ENCODE data around the gene GABRP. TPM values are rescaled to one million over a fixed set of nuclear protein-coding genes. Genes with fewer than 3 reads are reported as not detected.
A peak's percentile ranks its signal among the peaks of the same experiment; 100 is the strongest.
"Not testable (repeated sequence)": the region's sequence is repeated elsewhere in the genome, so short reads cannot be mapped to it uniquely, and the experiment has no call there.

Gene GABRP
- total RNA-seq, 1 donor from 2014 or later, result not detected

- no peak overlapping the region for H3K27ac Mint-ChIP-seq
- no peaks in the 10 kb centered on the region for H3K36me3 ChIP-seq
- no peak for TF ChIP-seq EZH2phosphoT487 (IDR thresholded peaks at IDR 0.05)
- no peak for TF ChIP-seq EZH2 (IDR thresholded peaks at IDR 0.05)
- TF ChIP-seq, protein P1, sequence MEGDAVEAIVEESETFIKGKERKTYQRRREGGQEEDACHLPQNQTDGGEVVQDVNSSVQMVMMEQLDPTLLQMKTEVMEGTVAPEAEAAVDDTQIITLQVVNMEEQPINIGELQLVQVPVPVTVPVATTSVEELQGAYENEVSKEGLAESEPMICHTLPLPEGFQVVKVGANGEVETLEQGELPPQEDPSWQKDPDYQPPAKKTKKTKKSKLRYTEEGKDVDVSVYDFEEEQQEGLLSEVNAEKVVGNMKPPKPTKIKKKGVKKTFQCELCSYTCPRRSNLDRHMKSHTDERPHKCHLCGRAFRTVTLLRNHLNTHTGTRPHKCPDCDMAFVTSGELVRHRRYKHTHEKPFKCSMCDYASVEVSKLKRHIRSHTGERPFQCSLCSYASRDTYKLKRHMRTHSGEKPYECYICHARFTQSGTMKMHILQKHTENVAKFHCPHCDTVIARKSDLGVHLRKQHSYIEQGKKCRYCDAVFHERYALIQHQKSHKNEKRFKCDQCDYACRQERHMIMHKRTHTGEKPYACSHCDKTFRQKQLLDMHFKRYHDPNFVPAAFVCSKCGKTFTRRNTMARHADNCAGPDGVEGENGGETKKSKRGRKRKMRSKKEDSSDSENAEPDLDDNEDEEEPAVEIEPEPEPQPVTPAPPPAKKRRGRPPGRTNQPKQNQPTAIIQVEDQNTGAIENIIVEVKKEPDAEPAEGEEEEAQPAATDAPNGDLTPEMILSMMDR (IDR thresholded peaks at IDR 0.05), result no peak
- peaks cover 4% of the 10 kb centered on the region for H3K27me3 Mint-ChIP-seq (ENCODE audit: insufficient read depth, low read depth)
- H3K9me3 ChIP-seq (ENCODE audit: low read depth), result no peaks in the 10 kb centered on the region
- H4K20me1 ChIP-seq (ENCODE audit: low read depth), result no peaks in the 10 kb centered on the region
- no peaks in the 10 kb centered on the region for H3K9me3 Mint-ChIP-seq
- no peaks in the 10 kb centered on the region for H3K36me3 Mint-ChIP-seq
- no peak overlapping the region for H3K4me3 Mint-ChIP-seq
- peaks cover 8% of the 10 kb centered on the region for H3K4me1 ChIP-seq
- no peak overlapping the region for H3K27ac ChIP-seq
- H3K79me2 ChIP-seq (ENCODE audit: low read depth), result no peaks in the 10 kb centered on the region
- peaks cover 13% of the 10 kb centered on the region for H3K27me3 ChIP-seq
- peaks cover 5% of the 10 kb centered on the region for H3K4me1 Mint-ChIP-seq
- DNase-seq (ENCODE audit: low spot score), result no peak
- no peak overlapping the region for H2AFZ ChIP-seq (replicated peaks)
- no peak overlapping the region for H3K9ac ChIP-seq
- no peaks in the 10 kb centered on the region for H3F3A ChIP-seq (ENCODE audit: low read depth)
- H3K4me3 ChIP-seq, result no peak overlapping the region
- H3K4me2 ChIP-seq, result no peak overlapping the region
These were observed 23.4 kb upstream of the GABRP start for GRCh38 chr5:170760113-170760512.

- Mint-ChIP-seq H3K27ac (no peak overlapping the region), H3K9me3 (no peaks in the 10 kb centered on the region), H3K36me3 (no peaks in the 10 kb centered on the region), H3K4me3 (no peak overlapping the region), H3K4me1 (peaks cover 5% of the 10 kb centered on the region), H3K27me3 (ENCODE audit: insufficient read depth, low read depth) (peaks cover 4% of the 10 kb centered on the region)
- Histone ChIP-seq H3K27me3 (peaks cover 13% of the 10 kb centered on the region), H3K4me1 (peaks cover 8% of the 10 kb centered on the region), H3K4me2 (no peak overlapping the region), H3K9me3 (ENCODE audit: low read depth) (no peaks in the 10 kb centered on the region), H2AFZ (replicated peaks) (no peak overlapping the region), H3K36me3 (no peaks in the 10 kb centered on the region), H3K27ac (no peak overlapping the region), H3K9ac (no peak overlapping the region), H3F3A (ENCODE audit: low read depth) (no peaks in the 10 kb centered on the region), H4K20me1 (ENCODE audit: low read depth) (no peaks in the 10 kb centered on the region), H3K79me2 (ENCODE audit: low read depth) (no peaks in the 10 kb centered on the region), H3K4me3 (no peak overlapping the region)
- no peak for DNase-seq (ENCODE audit: low spot score)
- TF ChIP-seq, protein P1 (IDR thresholded peaks at IDR 0.05), result no peak
- TF ChIP-seq EZH2 (IDR thresholded peaks at IDR 0.05) (no peak), EZH2phosphoT487 (IDR thresholded peaks at IDR 0.05) (no peak)
These were observed 22.3 kb upstream of the GABRP start for GRCh38 chr5:170761048-170761707.

DNA sequence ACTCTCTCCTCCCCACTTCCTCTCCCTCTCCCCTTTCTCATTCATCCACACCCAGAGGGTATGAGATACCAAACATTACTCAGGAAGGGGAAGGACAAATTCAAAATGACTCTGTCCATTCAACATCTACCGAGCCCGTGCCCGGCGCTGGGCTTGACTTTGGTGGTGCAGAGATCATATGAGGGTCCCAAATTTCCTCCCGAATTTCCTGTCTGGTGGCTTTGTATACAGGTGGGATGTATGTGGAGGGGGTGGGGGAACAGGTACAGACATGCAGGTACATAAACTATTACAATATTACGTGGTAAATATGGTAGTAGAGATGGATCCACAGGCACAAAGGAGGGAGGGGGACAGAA lies 21.8 kb upstream of the GABRP start:
- Histone ChIP-seq H3K4me2 (peak overlapping the region; percentile 42), H3K27ac (no peak overlapping the region), H3K4me3 (no peak overlapping the region), H3K79me2 (ENCODE audit: low read depth) (no peaks in the 10 kb centered on the region), H2AFZ (replicated peaks) (no peak overlapping the region), H3K9ac (no peak overlapping the region), H3K36me3 (no peaks in the 10 kb centered on the region), H3K27me3 (peaks cover 13% of the 10 kb centered on the region), H3K4me1 (peaks cover 8% of the 10 kb centered on the region), H3K9me3 (ENCODE audit: low read depth) (no peaks in the 10 kb centered on the region), H4K20me1 (ENCODE audit: low read depth) (no peaks in the 10 kb centered on the region), H3F3A (ENCODE audit: low read depth) (no peaks in the 10 kb centered on the region)
- H3K4me1 Mint-ChIP-seq, result peaks cover 5% of the 10 kb centered on the region
- no peak for DNase-seq (ENCODE audit: low spot score)
- H3K36me3 Mint-ChIP-seq, result no peaks in the 10 kb centered on the region
- H3K27ac Mint-ChIP-seq, result no peak overlapping the region
- TF ChIP-seq, protein P1 (IDR thresholded peaks at IDR 0.05), result no peak
- TF ChIP-seq EZH2 (IDR thresholded peaks at IDR 0.05) (no peak), EZH2phosphoT487 (IDR thresholded peaks at IDR 0.05) (no peak)
- H3K9me3 Mint-ChIP-seq, result no peaks in the 10 kb centered on the region
- H3K4me3 Mint-ChIP-seq, result no peak overlapping the region
- H3K27me3 Mint-ChIP-seq (ENCODE audit: insufficient read depth, low read depth), result peaks cover 4% of the 10 kb centered on the region

- H3K79me2 ChIP-seq (ENCODE audit: low read depth); H3K36me3 Mint-ChIP-seq; H3K4me1 Mint-ChIP-seq; H3K9me3 Mint-ChIP-seq; H2AFZ ChIP-seq (replicated peaks); H3K27ac Mint-ChIP-seq; H3K4me1 ChIP-seq; H3K36me3 ChIP-seq; H3K27ac ChIP-seq; H3K4me3 Mint-ChIP-seq; H3K4me3 ChIP-seq; H3K27me3 Mint-ChIP-seq (ENCODE audit: insufficient read depth, low read depth); H3K9ac ChIP-seq; H4K20me1 ChIP-seq (ENCODE audit: low read depth); H3K4me2 ChIP-seq; DNase-seq (ENCODE audit: low spot score); H3K9me3 ChIP-seq (ENCODE audit: low read depth); H3F3A ChIP-seq (ENCODE audit: low read depth): not testable (repeated sequence)
- peaks cover 13% of the 10 kb centered on the region for H3K27me3 ChIP-seq
These were observed 21.2 kb upstream of the GABRP start for GRCh38 chr5:170762298-170762697.

DNA sequence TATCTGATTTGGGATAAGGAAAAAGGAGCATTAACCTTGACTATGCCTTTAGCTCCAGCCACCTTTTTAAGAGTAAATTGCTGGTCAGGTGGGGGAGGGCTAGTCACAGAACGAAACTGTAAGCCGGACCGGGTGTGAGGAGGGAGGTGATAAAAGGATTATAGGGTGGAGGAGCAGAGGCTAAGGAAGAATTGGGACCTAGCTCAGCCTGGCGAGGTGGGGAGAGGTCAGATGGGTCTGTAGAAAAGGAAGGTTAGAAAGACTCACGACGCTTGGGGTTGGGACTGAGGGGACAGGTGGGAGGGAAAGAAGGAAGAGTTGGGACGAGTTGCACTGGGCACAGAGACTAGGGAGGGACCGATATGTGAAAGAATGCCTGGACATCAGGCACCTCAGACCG lies 17.7 kb upstream of the GABRP start:
- not testable (repeated sequence) for H2AFZ ChIP-seq (replicated peaks); H3K9me3 Mint-ChIP-seq; H3K9me3 ChIP-seq (ENCODE audit: low read depth); H3K36me3 ChIP-seq; H3K4me3 ChIP-seq; H3K27ac Mint-ChIP-seq; H3K4me1 Mint-ChIP-seq; H3K9ac ChIP-seq; H4K20me1 ChIP-seq (ENCODE audit: low read depth); H3K4me1 ChIP-seq; H3K4me2 ChIP-seq; H3F3A ChIP-seq (ENCODE audit: low read depth); DNase-seq (ENCODE audit: low spot score); H3K36me3 Mint-ChIP-seq; H3K27ac ChIP-seq; H3K27me3 Mint-ChIP-seq (ENCODE audit: insufficient read depth, low read depth); H3K4me3 Mint-ChIP-seq; H3K79me2 ChIP-seq (ENCODE audit: low read depth)
- H3K27me3 ChIP-seq, result peaks cover 11% of the 10 kb centered on the region

Measured in neural progenitor cell (in vitro differentiated cells).